ENCODE data around the gene COL4A4. TPM values are rescaled to one million over a fixed set of nuclear protein-coding genes. Genes with fewer than 3 reads are reported as not detected.

The COL4A4 gene
- total RNA-seq, 1 donor = 0.21 TPM

Other genes with a start within 250 kb of the COL4A4 start
- 2.4 TPM for gene COL4A3, start 419 bp upstream of the COL4A4 start, total RNA-seq
- 61.7 TPM for gene MFF, start 161.0 kb upstream of the COL4A4 start, total RNA-seq
- not detected for gene TM4SF20, start 215.1 kb upstream of the COL4A4 start, total RNA-seq
- not detected for gene SCYGR1, start 223.7 kb upstream of the COL4A4 start, total RNA-seq

All from mononuclear cell (primary cell).